OCI-LY3 (cell line): ENCODE data around the gene POU2F1.

Source experiments
- H2AFZ ChIP-seq: fragments of 200-600, 300-600 bp; shearing (Covaris generic); 2 replicates; pipeline ENCODE4 v1.6.0; 2014; ENCODE audit warnings: antibody characterized with exemption, low read depth, low read length
- H3K27ac ChIP-seq: fragments of 200-600, 300-600 bp; sonication (generic); 2 replicates; pipeline ENCODE4 v1.5.1; 2014; ENCODE audit warnings: mild to moderate bottlenecking, low read length, moderate library complexity, mixed read lengths
- H3K27me3 ChIP-seq: fragments of 200-600, 300-600 bp; sonication (generic); 2 replicates; pipeline ENCODE4 v1.6.1; 2014; ENCODE audit warnings: low read depth, low read length, mixed read lengths
- H3K36me3 ChIP-seq: fragments of 200-600, 300-600 bp; sonication (generic); replicated peaks from 2 replicates; pipeline ENCODE3; 2014; ENCODE audit warnings: low read depth, low read length, mixed read lengths
- H3K4me1 ChIP-seq: fragments of 300-600, 200-600 bp; sonication (generic); 2 replicates; pipeline ENCODE4 v1.6.1; 2014; ENCODE audit warnings: low read length, mixed read lengths
- H3K4me2 ChIP-seq: fragments of 200-600, 300-600 bp; sonication (generic); 2 replicates; pipeline ENCODE4 v1.6.1; 2014; ENCODE audit warnings: low read length, mixed read lengths
- H3K4me3 ChIP-seq: fragments of 300-600, 200-600 bp; sonication (generic); 2 replicates; pipeline ENCODE4 v1.5.1; 2014; ENCODE audit warnings: antibody characterized with exemption, mild to moderate bottlenecking, low read length, moderate library complexity
- H3K79me2 ChIP-seq: fragments of 300-600, 200-600 bp; shearing (Covaris generic); 2 replicates; pipeline ENCODE4 v1.6.1; 2014; ENCODE audit warnings: mild to moderate bottlenecking, low read length, mixed read lengths
- H3K9ac ChIP-seq: fragments of 300-600, 200-600 bp; shearing (Covaris generic); 2 replicates; pipeline ENCODE4 v1.6.0; 2014; ENCODE audit warnings: mild to moderate bottlenecking, low read length, moderate library complexity
- H3K9me3 ChIP-seq: fragments of 200-600, 300-600 bp; shearing (Covaris generic); 2 replicates; pipeline ENCODE4 v1.6.1; 2014; ENCODE audit warnings: low read length, mixed read lengths; ENCODE audit not compliant: insufficient read depth
- H4K20me1 ChIP-seq: fragments of 200-600, 300-600 bp; sonication (generic); 2 replicates; pipeline ENCODE4 v1.6.1; 2016; ENCODE audit warnings: low read length, mixed read lengths; ENCODE audit not compliant: insufficient read depth
- EZH2phosphoT487 ChIP-seq: fragments of 200-600 bp; shearing (Covaris generic); IDR thresholded peaks from 2 replicates; pipeline ENCODE4 v1.6.1; 2018; ENCODE audit warnings: antibody characterized with exemption, mixed run types, low read depth
- TF ChIP-seq, protein P1 (sequence below): fragments of 200-600, 300-600 bp; sonication (generic); IDR thresholded peaks from 2 replicates; pipeline ENCODE4 v1.5.1; 2014; ENCODE audit warnings: antibody characterized with exemption, low read length, low read depth

POU2F1 gene

DNA sequence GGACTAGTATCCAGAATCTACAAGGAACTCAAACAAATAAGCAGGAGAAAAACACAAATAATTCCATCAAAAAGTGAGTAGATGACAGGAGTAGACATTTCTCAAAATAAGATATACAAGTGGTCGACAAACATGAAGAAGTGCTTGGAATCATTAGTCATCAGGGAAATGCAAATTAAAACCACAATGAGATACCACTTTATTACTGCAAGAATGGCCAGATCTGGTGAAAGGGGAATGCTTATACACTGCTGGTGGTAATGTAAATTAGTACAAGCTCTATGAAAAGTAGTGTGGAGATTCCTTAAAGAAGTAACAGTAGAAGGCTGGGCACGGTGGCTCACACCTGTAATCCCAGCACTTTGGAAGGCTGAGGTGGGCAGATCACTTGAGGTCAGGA is 73.8 kb downstream of the POU2F1 start:
- Histone ChIP-seq H4K20me1 (0 out of 2 replicates have a peak, but pooled peaks cover 5% of the 10 kb centered on the region), H3K27ac (no peak overlapping the region), H3K4me1 (no peaks in the 10 kb centered on the region), H3K9me3 (no peaks in the 10 kb centered on the region), H3K4me3 (no peak overlapping the region), H3K36me3 (no peaks in the 10 kb centered on the region), H2AFZ (no peak overlapping the region), H3K27me3 (no peaks in the 10 kb centered on the region), H3K79me2 (peaks cover 49% of the 10 kb centered on the region), H3K9ac (no peak overlapping the region), H3K4me2 (no peak overlapping the region)
- no peak for TF ChIP-seq EZH2phosphoT487
- TF ChIP-seq, protein P1, sequence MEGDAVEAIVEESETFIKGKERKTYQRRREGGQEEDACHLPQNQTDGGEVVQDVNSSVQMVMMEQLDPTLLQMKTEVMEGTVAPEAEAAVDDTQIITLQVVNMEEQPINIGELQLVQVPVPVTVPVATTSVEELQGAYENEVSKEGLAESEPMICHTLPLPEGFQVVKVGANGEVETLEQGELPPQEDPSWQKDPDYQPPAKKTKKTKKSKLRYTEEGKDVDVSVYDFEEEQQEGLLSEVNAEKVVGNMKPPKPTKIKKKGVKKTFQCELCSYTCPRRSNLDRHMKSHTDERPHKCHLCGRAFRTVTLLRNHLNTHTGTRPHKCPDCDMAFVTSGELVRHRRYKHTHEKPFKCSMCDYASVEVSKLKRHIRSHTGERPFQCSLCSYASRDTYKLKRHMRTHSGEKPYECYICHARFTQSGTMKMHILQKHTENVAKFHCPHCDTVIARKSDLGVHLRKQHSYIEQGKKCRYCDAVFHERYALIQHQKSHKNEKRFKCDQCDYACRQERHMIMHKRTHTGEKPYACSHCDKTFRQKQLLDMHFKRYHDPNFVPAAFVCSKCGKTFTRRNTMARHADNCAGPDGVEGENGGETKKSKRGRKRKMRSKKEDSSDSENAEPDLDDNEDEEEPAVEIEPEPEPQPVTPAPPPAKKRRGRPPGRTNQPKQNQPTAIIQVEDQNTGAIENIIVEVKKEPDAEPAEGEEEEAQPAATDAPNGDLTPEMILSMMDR, result no peak

DNA sequence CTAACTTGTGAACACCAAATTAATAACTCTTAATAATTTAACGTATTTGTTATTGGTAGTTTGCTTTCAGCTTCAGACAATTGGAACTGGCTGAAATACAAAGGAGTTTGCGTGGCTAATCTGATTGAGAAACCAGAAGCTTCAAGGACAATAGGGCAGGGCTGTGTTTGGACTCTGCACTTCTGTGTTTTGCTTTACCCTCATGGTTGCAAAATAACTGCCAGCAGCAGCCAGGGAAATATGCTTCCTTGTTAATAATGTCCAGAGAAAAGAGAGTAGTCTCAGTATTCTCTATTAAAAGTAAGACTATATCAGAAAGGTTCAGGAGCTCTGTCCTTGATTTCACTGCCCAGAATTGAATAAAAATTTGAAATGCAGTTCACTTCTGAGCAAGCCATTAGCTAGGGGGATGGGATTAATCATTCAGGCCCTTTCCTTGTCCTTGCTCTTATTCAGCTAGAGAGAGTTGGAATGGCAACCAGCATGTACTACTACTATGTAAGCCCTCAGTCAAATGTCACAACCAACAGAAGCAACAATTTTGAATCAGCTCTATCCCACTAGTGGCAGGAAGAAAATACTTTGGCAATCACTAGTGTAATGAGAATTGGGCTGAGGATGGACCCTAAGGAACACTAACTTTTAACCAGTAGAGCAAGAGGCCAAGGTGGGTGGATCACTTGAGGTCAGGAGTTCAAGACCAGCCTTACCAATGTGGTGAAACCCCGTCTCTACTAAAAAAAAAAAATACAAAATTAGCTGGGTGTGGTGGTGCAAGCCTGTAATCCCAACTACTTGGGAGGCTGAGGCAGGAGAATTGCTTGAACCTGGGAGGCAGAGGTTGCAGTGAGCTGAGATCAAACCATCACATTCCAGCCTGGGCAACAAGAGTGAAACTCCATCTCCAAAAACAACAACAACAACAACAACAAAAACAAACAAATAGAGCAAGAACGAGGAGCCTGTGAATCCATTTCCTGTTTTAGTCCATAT is 76.8 kb downstream of the POU2F1 start:
- Histone ChIP-seq H4K20me1 (peaks cover 4% of the 10 kb centered on the region; the same call in 1 of the 2 replicates), H3K9ac (no peak overlapping the region), H3K4me1 (no peaks in the 10 kb centered on the region), H2AFZ (no peak overlapping the region), H3K27ac (no peak overlapping the region), H3K4me2 (no peak overlapping the region), H3K79me2 (peaks cover 31% of the 10 kb centered on the region), H3K36me3 (no peaks in the 10 kb centered on the region), H3K27me3 (no peaks in the 10 kb centered on the region), H3K4me3 (no peak overlapping the region), H3K9me3 (no peaks in the 10 kb centered on the region)
- TF ChIP-seq EZH2phosphoT487, result no peak
- TF ChIP-seq, protein P1, result no peak

DNA sequence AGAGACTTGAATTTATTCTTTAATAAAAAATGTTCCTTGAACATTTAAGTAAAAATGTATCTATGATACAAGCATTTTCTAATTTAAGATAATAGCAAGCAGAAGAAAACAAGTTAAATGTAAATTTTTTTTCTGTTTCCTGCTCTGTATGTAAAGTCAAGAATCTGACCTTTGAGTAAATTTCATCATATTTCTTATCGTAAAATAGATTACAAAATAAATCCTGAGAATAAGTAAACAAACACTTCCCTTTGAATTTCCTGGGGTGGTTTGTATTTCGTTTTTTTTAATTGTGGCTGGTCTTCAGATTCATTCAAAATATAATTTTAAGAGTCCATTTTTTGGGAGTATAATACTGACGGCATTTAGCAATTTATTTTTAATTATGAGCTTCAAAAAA is 77.6 kb downstream of the POU2F1 start:
- H3K4me1 ChIP-seq, result no peaks in the 10 kb centered on the region
- H3K79me2 ChIP-seq, result peaks cover 30% of the 10 kb centered on the region
- no peak overlapping the region for H3K4me2 ChIP-seq
- H3K36me3 ChIP-seq, result no peaks in the 10 kb centered on the region
- H3K9ac ChIP-seq, result no peak overlapping the region
- no peak overlapping the region for H3K4me3 ChIP-seq
- H3K27me3 ChIP-seq, result no peaks in the 10 kb centered on the region
- no peaks in the 10 kb centered on the region for H3K9me3 ChIP-seq
- H4K20me1 ChIP-seq, result peaks cover 4% of the 10 kb centered on the region; the same call in 1 of the 2 replicates
- TF ChIP-seq EZH2phosphoT487, result no peak
- TF ChIP-seq, protein P1, result no peak
- H2AFZ ChIP-seq, result no peak overlapping the region
- no peak overlapping the region for H3K27ac ChIP-seq

DNA sequence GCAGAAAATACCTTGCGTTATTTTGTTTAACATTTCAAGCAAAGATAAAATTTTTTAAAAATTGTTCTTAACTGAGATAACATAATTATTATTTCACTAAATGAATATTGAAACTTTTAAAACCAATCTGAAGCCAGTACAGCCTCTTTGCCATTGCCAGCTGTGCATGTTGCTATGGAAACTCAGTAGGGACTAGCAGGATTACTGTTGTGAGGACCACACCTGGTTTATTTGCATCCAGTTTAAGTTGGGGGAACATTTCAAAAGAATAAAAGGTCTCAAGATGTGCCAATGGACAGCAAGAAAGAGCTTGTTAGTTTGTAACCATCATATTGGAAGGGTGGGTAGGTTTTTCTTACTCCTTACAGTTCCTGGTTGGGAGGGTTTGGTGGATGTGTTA is 80.7 kb downstream of the POU2F1 start:
- no peak overlapping the region for H3K4me2 ChIP-seq
- H3K79me2 ChIP-seq, result peaks cover 31% of the 10 kb centered on the region

More for the DNA sequence above, 80.7 kb downstream of the POU2F1 start:
- Histone ChIP-seq H3K36me3 (no peaks in the 10 kb centered on the region), H4K20me1 (peaks cover 4% of the 10 kb centered on the region; the same call in 1 of the 2 replicates), H3K9ac (no peak overlapping the region), H3K27me3 (no peaks in the 10 kb centered on the region), H2AFZ (no peak overlapping the region), H3K27ac (no peak overlapping the region), H3K4me1 (no peaks in the 10 kb centered on the region), H3K4me3 (no peak overlapping the region), H3K9me3 (no peaks in the 10 kb centered on the region)
- TF ChIP-seq, protein P1, result no peak
- no peak for TF ChIP-seq EZH2phosphoT487
